ENCODE results near the gene DPEP2. TPM values are rescaled to one million over a fixed set of nuclear protein-coding genes. Genes with fewer than 3 reads are reported as not detected.

Gene DPEP2
- total RNA-seq, 1 donor from 2014 or later = 1.1 TPM

DNA sequence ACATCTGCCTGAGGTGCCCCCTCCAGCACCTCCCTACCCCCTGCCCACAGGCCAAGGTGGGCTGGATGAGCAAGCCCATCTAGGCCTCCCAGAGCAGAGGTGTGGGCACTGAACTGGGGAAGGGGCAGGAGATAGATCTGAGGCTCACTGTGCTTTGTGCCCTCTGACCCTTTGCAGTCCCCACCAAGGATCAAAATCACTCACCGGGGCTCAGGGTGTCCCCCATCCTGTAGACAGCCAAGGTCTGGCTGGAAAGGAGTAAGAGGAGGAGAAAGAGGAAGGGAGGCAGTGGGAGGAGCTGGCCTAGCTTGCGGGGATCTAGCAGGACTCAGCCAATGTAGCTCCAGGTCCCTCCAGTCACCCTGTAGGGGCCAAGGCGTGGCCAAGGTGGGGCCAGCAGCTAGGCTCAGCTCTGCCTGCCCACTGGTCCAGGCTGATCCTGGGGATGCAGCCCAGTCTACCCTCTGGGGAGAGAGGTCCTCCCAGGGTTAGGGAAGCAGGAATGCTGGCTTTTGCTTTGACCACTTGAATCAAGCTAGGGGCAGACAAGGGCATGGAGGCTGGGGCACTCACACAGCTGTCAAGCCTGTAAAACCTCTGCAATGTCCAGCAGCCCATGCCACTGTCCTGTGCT is 32.6 kb downstream of the DPEP2 start:
- DNase-seq (ENCODE audit: low spot score in 2 of 2) = peak in 1 of 2 donors; percentile 78
- Histone ChIP-seq H3K27me3 (no peaks in the 10 kb centered on the region), H3K36me3 (peaks cover 18% of the 10 kb centered on the region in 2 donors), H3K4me1 (peaks cover 11 to 49% of the 10 kb centered on the region in 2 donors), H3K4me3 (peak overlapping the region; percentile 79 to 83), H3K27ac (peak overlapping the region; percentile 94 to 98), H3K9me3 (no peaks in the 10 kb centered on the region)
- TF ChIP-seq CTCF (IDR thresholded peaks at IDR 0.05) = no peak
- intact Hi-C loops (cut with DNase I) = loop anchor here (10.0 kb wide), 2 partner anchors 268 to 442 kb away; partner anchors contain the start of genes ESRP2 and RIPOR1

- Histone ChIP-seq H3K36me3 (peaks cover 26% of the 10 kb centered on the region in 2 donors), H3K27ac (peak overlapping the region; percentile 94 to 98), H3K27me3 (no peaks in the 10 kb centered on the region), H3K4me3 (peak overlapping the region; percentile 79 to 83), H3K4me1 (peaks cover 11 to 49% of the 10 kb centered on the region in 2 donors), H3K9me3 (no peaks in the 10 kb centered on the region)
- no peak for TF ChIP-seq CTCF (IDR thresholded peaks at IDR 0.05)
- intact Hi-C loops (cut with DNase I) = loop anchor here (10.0 kb wide), 2 partner anchors 269 to 441 kb away; partner anchors contain the start of genes ESRP2 and RIPOR1
- DNase-seq (ENCODE audit: low spot score in 2 of 2) = peak in 1 of 2 donors; percentile 58
Observed at GRCh38 chr16:67965668-67966548, 33.4 kb downstream of the DPEP2 start.

DNA sequence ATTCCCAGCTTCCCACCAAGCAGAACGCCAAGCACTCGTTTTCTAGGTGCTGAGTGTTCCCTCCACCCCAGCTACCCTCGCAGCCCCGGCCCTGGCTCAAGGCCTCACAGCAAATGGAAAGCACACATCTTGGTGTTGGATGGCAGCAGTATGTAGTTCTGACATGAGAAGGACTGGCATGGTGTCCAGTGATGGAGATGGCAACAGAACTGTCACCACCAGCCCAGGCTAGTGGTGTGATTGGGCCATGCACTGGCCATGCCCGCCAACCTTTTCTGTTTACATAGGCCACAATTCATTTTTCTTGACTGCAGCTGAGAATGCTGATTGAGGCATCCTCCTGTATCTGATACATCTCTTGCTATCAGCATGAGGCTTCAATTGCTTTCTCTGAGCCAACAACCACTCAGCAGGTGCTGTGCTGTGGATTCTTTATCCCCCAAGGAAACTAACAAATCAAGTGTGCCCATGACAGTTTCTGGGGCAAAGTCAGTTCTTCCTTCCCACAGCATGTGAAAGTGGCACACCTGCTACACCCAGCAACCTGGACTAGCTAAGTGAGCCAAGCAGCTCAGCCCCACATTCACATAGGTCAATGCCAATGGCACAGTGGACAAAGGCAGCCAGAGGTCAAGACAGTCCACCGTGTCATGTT is 34.7 kb downstream of the DPEP2 start:
- peaks cover 39% of the 10 kb centered on the region in 2 donors for H3K36me3 ChIP-seq
- no peaks in the 10 kb centered on the region for H3K27me3 ChIP-seq
- peak overlapping the region in 1 of 2 donors; percentile 31 for H3K4me3 ChIP-seq
- peak in 1 of 2 donors; percentile 60 for DNase-seq (ENCODE audit: low spot score in 2 of 2)
- H3K9me3 ChIP-seq = no peaks in the 10 kb centered on the region
- H3K27ac ChIP-seq = peak overlapping the region; percentile 59 to 94
- peaks cover 11 to 54% of the 10 kb centered on the region in 2 donors for H3K4me1 ChIP-seq
- intact Hi-C loops (cut with DNase I) = loop anchor here (10.0 kb wide), 2 partner anchors 270 to 440 kb away; partner anchors contain the start of genes ESRP2 and RIPOR1
- no peak for TF ChIP-seq CTCF (IDR thresholded peaks at IDR 0.05)

- H3K27me3 ChIP-seq = no peaks in the 10 kb centered on the region
- H3K27ac ChIP-seq = peak overlapping the region; percentile 59 to 94
- H3K4me3 ChIP-seq = peak overlapping the region in 1 of 2 donors; percentile 31
- peaks cover 11 to 57% of the 10 kb centered on the region in 2 donors for H3K4me1 ChIP-seq
- no peak for TF ChIP-seq CTCF (IDR thresholded peaks at IDR 0.05)
- peaks cover 47% of the 10 kb centered on the region in 2 donors for H3K36me3 ChIP-seq
- DNase-seq (ENCODE audit: low spot score in 2 of 2) = no peak
- H3K9me3 ChIP-seq = no peaks in the 10 kb centered on the region
- intact Hi-C loops (cut with DNase I) = loop anchor here (10.0 kb wide), 2 partner anchors 271 to 439 kb away; partner anchors contain the start of genes ESRP2 and RIPOR1
Observed at GRCh38 chr16:67963662-67964321, 35.5 kb downstream of the DPEP2 start.

DNA sequence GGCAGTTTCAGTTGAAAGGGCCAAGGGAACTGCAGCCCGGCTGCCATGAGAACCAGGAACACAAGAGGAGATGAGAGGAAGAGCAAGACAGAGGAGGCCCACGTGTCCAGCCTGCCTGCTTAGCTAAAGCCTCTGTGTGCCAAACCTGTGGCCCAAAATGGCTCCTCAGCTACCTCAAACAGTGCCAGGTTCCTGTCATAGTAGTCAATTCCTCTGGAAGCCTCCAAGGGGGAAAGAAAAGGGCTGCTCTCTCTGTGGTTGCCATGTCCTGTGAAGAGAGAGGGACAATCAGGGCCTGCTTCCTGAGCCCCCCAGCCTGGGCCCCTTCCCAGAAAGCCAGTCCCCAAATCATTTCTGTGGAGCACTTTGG is 36.0 kb downstream of the DPEP2 start:
- peaks cover 11 to 57% of the 10 kb centered on the region in 2 donors for H3K4me1 ChIP-seq
- peak overlapping the region; percentile 59 to 94 for H3K27ac ChIP-seq
- H3K27me3 ChIP-seq = no peaks in the 10 kb centered on the region
- no peak for DNase-seq (ENCODE audit: low spot score in 2 of 2)
- H3K9me3 ChIP-seq = no peaks in the 10 kb centered on the region
- TF ChIP-seq CTCF (IDR thresholded peaks at IDR 0.05) = no peak
- peaks cover 52% of the 10 kb centered on the region in 2 donors for H3K36me3 ChIP-seq
- no peak overlapping the region for H3K4me3 ChIP-seq
- intact Hi-C loops (cut with DNase I) = loop anchor here (10.0 kb wide), 2 partner anchors 272 to 438 kb away; partner anchors contain the start of genes ESRP2 and RIPOR1

Data from ascending aorta (tissue), 2 donors.